Liver (tissue), 3 donors: ENCODE measurements around the gene NF2.

ENCODE experiments used
- CTCF ChIP-seq: fragments of 150-350 bp; IDR thresholded peaks from 2 replicates; pipeline ENCODE4 v1.5.1; 2017; ENCODE audit warnings: improper control_type of control experiment, low read depth, low read length; ENCODE audit not compliant: missing input control
- EGR1 ChIP-seq, 2 donors: IDR thresholded peaks; 2 replicates each; pipeline ENCODE4 v1.6.1; 2016 to 2018; ENCODE audit warnings: antibody characterized with exemption in 2 of 2, low read depth in 2 of 2
- FOXA1 ChIP-seq: IDR thresholded peaks from 2 replicates; pipeline ENCODE4 v1.6.1; 2016; ENCODE audit warnings: antibody characterized with exemption
- GABPA ChIP-seq, 2 donors: IDR thresholded peaks in 1 of 2; conservative IDR thresholded peaks in 1 of 2; 2 replicates each; pipeline ENCODE4 v1.6.1; 2016; ENCODE audit warnings: antibody characterized with exemption in 2 of 2, mild to moderate bottlenecking in 1 of 2, moderate library complexity in 1 of 2
- JUND ChIP-seq, 2 donors: IDR thresholded peaks; 2 replicates each; pipeline ENCODE4 v1.6.1; 2016; ENCODE audit warnings: antibody characterized with exemption in 2 of 2
- MAX ChIP-seq: IDR thresholded peaks from 2 replicates; pipeline ENCODE4 v1.6.1; 2016; ENCODE audit warnings: antibody characterized with exemption
- RAD21 ChIP-seq, 2 donors: IDR thresholded peaks; 2 replicates each; pipeline ENCODE4 v1.6.1; 2016; ENCODE audit warnings: antibody characterized with exemption in 2 of 2, mild to moderate bottlenecking in 2 of 2
- REST ChIP-seq: IDR thresholded peaks from 2 replicates; pipeline ENCODE4 v1.6.1; 2016; ENCODE audit warnings: antibody characterized with exemption, mild to moderate bottlenecking
- SP1 ChIP-seq: IDR thresholded peaks from 2 replicates; pipeline ENCODE4 v1.6.1; 2018; ENCODE audit warnings: antibody characterized with exemption, mild to moderate bottlenecking
- TAF1 ChIP-seq: conservative IDR thresholded peaks from 2 replicates; pipeline ENCODE4 v1.6.1; 2016; ENCODE audit warnings: antibody characterized with exemption, mild to moderate bottlenecking
- YY1 ChIP-seq: IDR thresholded peaks from 2 replicates; pipeline ENCODE4 v1.6.1; 2016; ENCODE audit warnings: antibody characterized with exemption, mild to moderate bottlenecking
- donor health status: healthy.
- donor health status: healthy.

DNA sequence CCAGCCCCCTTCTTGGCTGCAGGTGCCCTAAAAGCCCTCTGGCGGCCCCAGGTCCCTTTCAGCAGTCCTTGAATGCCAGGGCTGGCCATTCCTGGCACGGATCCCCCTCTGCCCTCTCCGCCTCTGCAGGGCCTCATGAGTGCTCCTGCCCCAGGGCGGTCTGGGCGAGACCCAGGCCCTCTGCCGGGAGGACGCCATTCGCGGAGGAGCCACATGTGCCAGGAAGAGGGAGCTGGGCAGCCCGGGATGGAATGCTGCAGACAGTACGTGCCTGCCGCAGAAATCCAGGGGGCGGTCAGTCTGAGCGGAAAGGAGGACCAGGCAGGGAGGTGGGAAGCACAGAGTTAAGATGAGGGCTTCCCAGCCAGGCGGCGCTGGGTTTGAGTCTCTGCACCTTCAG is 119.2 kb downstream of the NF2 start:
- no peak for TF ChIP-seq JUND (IDR thresholded peaks at IDR 0.05)
- TF ChIP-seq CTCF: no peak
- no peak for TF ChIP-seq MAX
- no peak for TF ChIP-seq RAD21 (IDR thresholded peaks at IDR 0.05)
- no peak for TF ChIP-seq FOXA1
- no peak for TF ChIP-seq TAF1
- no peak for TF ChIP-seq YY1
- TF ChIP-seq SP1: no peak
- TF ChIP-seq REST: no peak
- TF ChIP-seq GABPA (IDR thresholded peaks at IDR 0.05 in 1 of 2, conservative IDR thresholded peaks at IDR 0.05 in 1 of 2): no peak
- TF ChIP-seq EGR1 (IDR thresholded peaks at IDR 0.05; ENCODE audit: low read depth in 2 of 2): no peak
